Brain microvascular endothelial cell (primary cell): ENCODE data around the gene TENM3.

Experiments
- DNase-seq: peaks from one replicate; pipeline ENCODE4 v3.0.0-alpha.2; 2020
- H3K27ac ChIP-seq: fragments of 250-450 bp; sonication (Bioruptor Pico); 2 replicates; pipeline ENCODE4 v1.5.1; 2020; ENCODE audit warnings: mild to moderate bottlenecking, moderate library complexity
- H3K27me3 ChIP-seq: fragments of 250-450 bp; sonication (Bioruptor Pico); replicated peaks from 2 replicates; pipeline ENCODE4 v1.5.1; 2020; ENCODE audit warnings: mild to moderate bottlenecking
- H3K36me3 ChIP-seq: fragments of 250-450 bp; sonication (Bioruptor Pico); replicated peaks from 2 replicates; pipeline ENCODE4 v1.5.1; 2020; ENCODE audit warnings: mild to moderate bottlenecking
- H3K4me3 ChIP-seq: 2 replicates; pipeline ENCODE4 v1.5.1; 2011; ENCODE audit warnings: low read depth, mild to moderate bottlenecking, control low read depth, low read length, moderate library complexity
- CTCF ChIP-seq: IDR thresholded peaks from 2 replicates; pipeline ENCODE4 v1.5.1; 2011; ENCODE audit warnings: low read depth, mild to moderate bottlenecking, moderate library complexity, low read length, control low read depth, inconsistent platforms; ENCODE audit errors: missing control alignments
- in situ Hi-C: cut with HindIII; loops from 2 replicates; pipeline ENCODE4 v1.10.0; 2017; ENCODE audit warnings: low sequenced_read_pairs, low pct_ligation_motif_present

TENM3 gene

DNA sequence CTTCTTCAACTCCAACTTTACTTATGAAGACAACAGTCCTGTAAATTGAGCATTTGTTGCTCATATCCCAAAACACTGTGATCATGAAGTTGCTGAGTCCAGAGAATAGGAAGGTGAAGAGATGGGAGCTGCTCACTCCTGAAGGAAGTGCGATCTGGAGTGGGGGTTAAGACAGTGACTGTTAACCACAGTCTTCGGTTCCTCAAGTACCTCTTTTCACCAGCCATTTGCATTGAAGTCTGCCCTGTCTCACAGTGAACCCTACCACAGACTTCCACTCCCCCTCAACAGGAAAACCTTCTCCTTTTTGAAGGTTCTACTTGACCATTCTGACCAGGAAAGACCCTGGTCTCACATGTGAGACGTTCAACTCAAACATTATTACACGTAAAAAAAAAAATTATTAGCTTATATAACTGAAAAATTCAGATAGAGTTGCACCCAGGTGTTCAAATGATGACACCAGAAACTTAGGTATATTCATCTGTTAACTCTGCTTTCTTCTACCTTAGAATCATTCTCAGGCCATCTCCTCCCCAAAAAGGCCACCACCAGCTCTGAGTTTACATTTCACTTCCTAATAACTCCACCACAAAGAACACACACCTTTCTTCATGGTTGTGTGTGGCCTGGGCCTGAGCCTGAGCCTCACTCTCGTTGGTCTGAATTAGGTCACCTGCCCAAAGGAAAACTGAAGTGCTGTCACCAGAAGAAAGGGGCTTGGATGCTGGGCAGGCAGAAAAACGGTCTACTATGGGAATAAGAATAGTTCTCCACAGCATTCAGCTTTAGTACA is 474.8 kb downstream of the TENM3 start:
- in situ Hi-C loops, result no loop called here
- Histone ChIP-seq H3K27ac (no peak overlapping the region), H3K4me3 (no peak overlapping the region), H3K36me3 (no peaks in the 10 kb centered on the region), H3K27me3 (no peaks in the 10 kb centered on the region)
- no peak for TF ChIP-seq CTCF
- DNase-seq, result no peak

DNA sequence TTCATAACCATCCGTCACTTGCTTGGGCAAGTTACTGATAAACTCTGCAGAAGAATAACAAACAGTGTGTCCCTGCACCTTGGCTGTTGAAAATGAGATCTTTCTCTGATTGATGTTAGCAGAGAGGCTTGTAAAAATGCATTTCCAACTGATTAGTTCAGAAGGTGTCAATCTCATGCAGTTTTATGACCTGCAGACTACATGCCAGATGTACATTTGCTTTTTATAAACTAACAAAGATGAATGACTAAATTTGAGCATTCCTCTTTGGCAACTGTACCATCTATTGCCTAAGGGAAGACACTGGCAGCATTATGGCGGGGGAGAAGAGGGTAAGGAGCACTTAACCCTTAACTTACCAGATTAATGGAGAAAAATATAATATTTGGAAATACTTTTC is 481.2 kb downstream of the TENM3 start:
- TF ChIP-seq CTCF, result no peak
- no peak overlapping the region for H3K4me3 ChIP-seq
- in situ Hi-C loops, result no loop called here
- no peak overlapping the region for H3K27ac ChIP-seq
- H3K36me3 ChIP-seq, result no peaks in the 10 kb centered on the region
- DNase-seq, result no peak
- H3K27me3 ChIP-seq, result no peaks in the 10 kb centered on the region

DNA sequence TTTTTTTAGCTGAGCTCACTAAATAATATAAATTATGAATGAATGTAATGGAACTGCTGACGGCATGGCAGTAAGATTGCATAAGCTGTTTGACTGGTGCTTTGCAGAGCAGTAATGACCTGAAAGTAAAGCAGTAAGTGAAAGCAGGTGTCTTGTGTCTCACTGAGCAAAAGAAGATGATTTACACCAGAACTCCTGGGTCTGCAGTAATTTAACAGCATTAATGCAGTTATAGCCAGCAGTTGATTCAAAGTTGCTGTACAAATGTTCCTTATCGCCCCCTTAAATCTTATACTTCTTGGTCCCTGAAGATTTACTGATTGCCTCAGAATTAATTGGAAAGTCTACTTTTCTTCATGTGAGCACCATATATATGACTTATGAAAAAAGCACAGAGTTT is 486.3 kb downstream of the TENM3 start:
- no peak for DNase-seq

GRCh38 chr4:182730791-182731190 is 487.6 kb downstream of the TENM3 start:
- no peak for DNase-seq
- Histone ChIP-seq H3K27ac (no peak overlapping the region), H3K4me3 (no peak overlapping the region), H3K27me3 (no peaks in the 10 kb centered on the region), H3K36me3 (no peaks in the 10 kb centered on the region)
- in situ Hi-C loops, result no loop called here
- no peak for TF ChIP-seq CTCF

More for the DNA sequence above, 486.3 kb downstream of the TENM3 start:
- no peak for TF ChIP-seq CTCF
- Histone ChIP-seq H3K4me3 (no peak overlapping the region), H3K36me3 (no peaks in the 10 kb centered on the region), H3K27me3 (no peaks in the 10 kb centered on the region), H3K27ac (no peak overlapping the region)
- in situ Hi-C loops, result no loop called here

DNA sequence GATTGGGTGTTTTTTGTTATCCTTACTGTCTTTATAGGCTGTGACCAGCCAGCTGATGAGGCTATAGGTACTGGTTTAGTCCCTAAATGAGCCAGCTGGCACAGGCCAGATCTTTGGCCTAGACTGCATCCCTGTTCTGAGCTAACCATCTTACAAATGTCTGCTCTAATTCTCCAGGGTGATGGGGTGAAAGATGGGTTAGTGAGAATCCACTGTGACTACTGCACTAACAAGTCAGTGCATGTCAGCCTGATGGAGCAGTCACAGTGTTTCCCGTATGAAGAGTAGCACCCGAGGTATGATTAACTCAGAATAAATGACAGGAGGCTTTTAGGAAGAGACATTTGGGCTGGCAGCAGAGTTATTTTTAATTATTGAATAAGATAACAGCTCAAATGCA is 493.0 kb downstream of the TENM3 start:
- DNase-seq, result no peak
- in situ Hi-C loops, result no loop called here
- H3K27ac ChIP-seq, result no peak overlapping the region
- no peaks in the 10 kb centered on the region for H3K27me3 ChIP-seq
- no peak overlapping the region for H3K4me3 ChIP-seq
- no peaks in the 10 kb centered on the region for H3K36me3 ChIP-seq
- no peak for TF ChIP-seq CTCF
